HG02852 (cell line): ENCODE results near the gene MYO1G.
"Not testable (repeated sequence)": the region's sequence is repeated elsewhere in the genome, so short reads cannot be mapped to it uniquely, and the experiment has no call there.

Experiments used
- ATAC-seq: cut with Tn5 transposase; IDR thresholded peaks from one replicate; pipeline ENCODE4 v1.9.1; 2021; ENCODE audit warnings: mild to moderate bottlenecking, moderate library complexity; ENCODE audit not compliant: unreplicated experiment

Gene MYO1G

GRCh38 chr7:44999245-45000092 is 20.7 kb upstream of the MYO1G start:
- peak; percentile 64 for ATAC-seq

- no peak for ATAC-seq
Observed at GRCh38 chr7:44998153-44998871, 19.5 kb upstream of the MYO1G start.

GRCh38 chr7:44995555-44996493 is 17.0 kb upstream of the MYO1G start:
- no peak for ATAC-seq

- no peak for ATAC-seq
Observed at GRCh38 chr7:44994877-44995554, 16.2 kb upstream of the MYO1G start.

GRCh38 chr7:44992004-44992795 is 13.4 kb upstream of the MYO1G start:
- ATAC-seq = not testable (repeated sequence)

- ATAC-seq = no peak
Observed at GRCh38 chr7:44990109-44991023, 11.6 kb upstream of the MYO1G start.

GRCh38 chr7:44989132-44989531 is 10.3 kb upstream of the MYO1G start:
- no peak for ATAC-seq

- ATAC-seq = no peak
Observed at GRCh38 chr7:44988701-44989100, 9.9 kb upstream of the MYO1G start.

- no peak for ATAC-seq
Observed at GRCh38 chr7:44987996-44988395, 9.2 kb upstream of the MYO1G start.

GRCh38 chr7:44987457-44987856 is 8.6 kb upstream of the MYO1G start:
- no peak for ATAC-seq

- ATAC-seq = peak; percentile 93
Observed at GRCh38 chr7:44986218-44987053, 7.6 kb upstream of the MYO1G start.

- ATAC-seq = no peak
Observed at GRCh38 chr7:44985900-44986217, 7.0 kb upstream of the MYO1G start.

GRCh38 chr7:44985033-44985695 is 6.3 kb upstream of the MYO1G start:
- ATAC-seq = no peak

GRCh38 chr7:44984478-44984758 is 5.6 kb upstream of the MYO1G start:
- no peak for ATAC-seq

GRCh38 chr7:44983742-44984477 is 5.1 kb upstream of the MYO1G start:
- no peak for ATAC-seq

GRCh38 chr7:44982970-44983369 is 4.2 kb upstream of the MYO1G start:
- no peak for ATAC-seq

GRCh38 chr7:44982535-44982923 is 3.7 kb upstream of the MYO1G start:
- ATAC-seq = no peak
